Liver (tissue), 9 donors: ENCODE results near the gene SGPP1. TPM values are rescaled to one million over a fixed set of nuclear protein-coding genes. Genes with fewer than 3 reads are reported as not detected.

Experiments used
- DNase-seq: peaks from one replicate; pipeline ENCODE4 v3.0.0-alpha.2; 2017; ENCODE audit warnings: low spot score
- H3K27ac ChIP-seq, 2 donors: one replicate each; pipeline ENCODE4 v1.7.0; 2013; ENCODE audit warnings: inconsistent platforms in 2 of 2, low read length in 2 of 2, control low read depth in 1 of 2, low read depth in 1 of 2, mild to moderate bottlenecking in 1 of 2
- H3K27me3 ChIP-seq, 4 donors: one replicate each; pipeline versions ENCODE4 v1.6.1 to v1.7.0; 2013; ENCODE audit warnings: low read length in 3 of 4, inconsistent platforms in 1 of 4, mild to moderate bottlenecking in 1 of 4, moderate library complexity in 1 of 4; ENCODE audit not compliant: control insufficient read depth in 4 of 4, insufficient read depth in 4 of 4
- H3K36me3 ChIP-seq, 4 donors: one replicate each; pipeline versions ENCODE4 v1.6.1 to v1.7.0; 2013; ENCODE audit warnings: low read length in 3 of 4, mild to moderate bottlenecking in 3 of 4, low read depth in 1 of 4, moderate library complexity in 1 of 4; ENCODE audit not compliant: control insufficient read depth in 4 of 4, insufficient read depth in 3 of 4
- H3K4me1 ChIP-seq, 4 donors: one replicate each; pipeline versions ENCODE4 v1.6.1 to v1.7.0; 2013; ENCODE audit warnings: low read length in 3 of 4, mild to moderate bottlenecking in 3 of 4, moderate library complexity in 1 of 4; ENCODE audit not compliant: control insufficient read depth in 4 of 4, insufficient read depth in 4 of 4
- H3K4me3 ChIP-seq, 3 donors: one replicate each; pipeline versions ENCODE4 v1.6.1 to v1.7.0; 2013; ENCODE audit warnings: low read length in 3 of 3, control low read depth in 1 of 3, low read depth in 1 of 3, mild to moderate bottlenecking in 1 of 3
- H3K9ac ChIP-seq, 2 donors: one replicate each; pipeline ENCODE4 v1.7.0; 2013; ENCODE audit warnings: low read length in 2 of 2, mild to moderate bottlenecking in 2 of 2, moderate library complexity in 2 of 2, control low read depth in 1 of 2, low read depth in 1 of 2
- H3K9me3 ChIP-seq, 4 donors: one replicate each; pipeline versions ENCODE4 v1.6.1 to v1.7.0; 2013; ENCODE audit warnings: low read length in 3 of 4; ENCODE audit not compliant: control insufficient read depth in 4 of 4
- CTCF ChIP-seq: fragments of 150-350 bp; IDR thresholded peaks from 2 replicates; pipeline ENCODE4 v1.5.1; 2017; ENCODE audit warnings: improper control_type of control experiment, low read depth, low read length; ENCODE audit not compliant: missing input control
- EGR1 ChIP-seq, 2 donors: IDR thresholded peaks; 2 replicates each; pipeline ENCODE4 v1.6.1; 2016 to 2018; ENCODE audit warnings: antibody characterized with exemption in 2 of 2, low read depth in 2 of 2
- FOXA1 ChIP-seq: IDR thresholded peaks from 2 replicates; pipeline ENCODE4 v1.6.1; 2016; ENCODE audit warnings: antibody characterized with exemption
- FOXA2 ChIP-seq: IDR thresholded peaks from 2 replicates; pipeline ENCODE4 v1.6.1; 2016; ENCODE audit warnings: antibody characterized with exemption
- GABPA ChIP-seq, 2 donors: IDR thresholded peaks in 1 of 2; conservative IDR thresholded peaks in 1 of 2; 2 replicates each; pipeline ENCODE4 v1.6.1; 2016; ENCODE audit warnings: antibody characterized with exemption in 2 of 2, mild to moderate bottlenecking in 1 of 2, moderate library complexity in 1 of 2
- HNF4A ChIP-seq, 2 donors: conservative IDR thresholded peaks; 2 replicates each; pipeline ENCODE4 v1.6.1; 2016; ENCODE audit warnings: antibody characterized with exemption in 2 of 2, mild to moderate bottlenecking in 2 of 2
- JUND ChIP-seq, 2 donors: IDR thresholded peaks; 2 replicates each; pipeline ENCODE4 v1.6.1; 2016; ENCODE audit warnings: antibody characterized with exemption in 2 of 2
- RAD21 ChIP-seq, 2 donors: IDR thresholded peaks; 2 replicates each; pipeline ENCODE4 v1.6.1; 2016; ENCODE audit warnings: antibody characterized with exemption in 2 of 2, mild to moderate bottlenecking in 2 of 2
- REST ChIP-seq: IDR thresholded peaks from 2 replicates; pipeline ENCODE4 v1.6.1; 2016; ENCODE audit warnings: antibody characterized with exemption, mild to moderate bottlenecking
- RXRA ChIP-seq, 2 donors: IDR thresholded peaks; 2 replicates each; pipeline ENCODE4 v1.6.1; 2017 to 2018; ENCODE audit warnings: antibody characterized with exemption in 2 of 2, mild to moderate bottlenecking in 1 of 2
- SP1 ChIP-seq: IDR thresholded peaks from 2 replicates; pipeline ENCODE4 v1.6.1; 2018; ENCODE audit warnings: antibody characterized with exemption, mild to moderate bottlenecking
- TAF1 ChIP-seq: conservative IDR thresholded peaks from 2 replicates; pipeline ENCODE4 v1.6.1; 2016; ENCODE audit warnings: antibody characterized with exemption, mild to moderate bottlenecking
- YY1 ChIP-seq: IDR thresholded peaks from 2 replicates; pipeline ENCODE4 v1.6.1; 2016; ENCODE audit warnings: antibody characterized with exemption, mild to moderate bottlenecking
- WGBS: extraction: QIAGEN DNeasy Blood & Tissue Kit; methylation state at CpG from one replicate; pipeline ENCODE4 v1.1.7; 2013; 5-methylcytosine and 5-hydroxymethylcytosine counted together
- polyA plus RNA-seq, 2 donors: library from polyadenylated mRNA; stranded (reverse) in 1 of 2; unstranded in 1 of 2; fragments of 200-250 nt in 1 of 2; fragments of >200 nt in 1 of 2; fragmentation: Nextera tagmentation in 1 of 2; extraction: Ambion mirVana in 1 of 2; gene quantifications; one replicate each; pipeline versions ENCODE4 v1.2.1 to v1.2.3, GENCODE V29; 2013 to 2015
- total RNA-seq, 2 donors: library from RNA; depleted of rRNA; stranded (reverse); fragments of >200 nt; gene quantifications; one replicate each; pipeline ENCODE4 v1.2.3, GENCODE V29; 2014
- TF ChIP-seq, protein P1 (sequence below): IDR thresholded peaks from 2 replicates; pipeline ENCODE4 v1.6.1; 2016; ENCODE audit warnings: antibody characterized with exemption
- TF ChIP-seq, protein P2 (sequence below): IDR thresholded peaks from 2 replicates; pipeline ENCODE4 v1.6.1; 2016; ENCODE audit warnings: antibody characterized with exemption
- TF ChIP-seq, protein P3 (sequence below): IDR thresholded peaks from 2 replicates; pipeline ENCODE4 v1.6.1; 2016; ENCODE audit warnings: antibody characterized with exemption
- donor health status: healthy.
- donor health status: healthy.
- donor health status: healthy.
- donor health status: healthy.
- donor health status: healthy.

Gene SGPP1
- total and polyA plus RNA-seq, 4 donors, result 12.3 to 32.3 (median 15.6) TPM

DNA sequence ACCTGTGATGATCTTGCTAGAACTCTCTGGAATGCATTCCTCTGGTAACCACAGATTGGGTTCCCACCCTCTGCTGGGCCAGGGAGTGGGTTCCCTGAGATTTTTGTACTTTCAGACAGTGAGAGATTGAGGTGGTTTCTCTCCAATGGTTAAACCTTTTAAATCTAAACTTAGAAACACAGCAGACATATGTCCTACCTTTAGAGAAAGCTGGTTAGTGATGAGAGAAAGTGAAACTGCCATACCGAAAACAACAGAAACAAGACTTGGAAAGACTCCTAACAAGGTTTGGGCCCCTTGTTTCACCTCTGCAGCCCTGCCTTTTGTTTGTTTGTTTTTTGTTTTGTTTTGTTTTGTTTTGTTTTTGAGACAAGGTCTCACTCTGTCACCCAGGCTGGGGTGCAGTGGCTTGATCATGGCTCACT is 9.7 kb upstream of the SGPP1 start:
- H3K4me1 ChIP-seq, result peaks cover 0 to 1% (median 0%) of the 10 kb centered on the region in 4 donors
- no peaks in the 10 kb centered on the region for H3K36me3 ChIP-seq
- no peak overlapping the region for H3K9ac ChIP-seq
- TF ChIP-seq FOXA1 (no peak), GABPA (IDR thresholded peaks at IDR 0.05 in 1 of 2, conservative IDR thresholded peaks at IDR 0.05 in 1 of 2) (no peak), TAF1 (no peak), REST (no peak), RXRA (IDR thresholded peaks at IDR 0.05) (no peak), JUND (IDR thresholded peaks at IDR 0.05) (no peak), FOXA2 (no peak), CTCF (no peak), HNF4A (conservative IDR thresholded peaks at IDR 0.05) (no peak), RAD21 (IDR thresholded peaks at IDR 0.05) (no peak), YY1 (no peak), EGR1 (IDR thresholded peaks at IDR 0.05; ENCODE audit: low read depth in 2 of 2) (no peak)
- TF ChIP-seq, protein P1, sequence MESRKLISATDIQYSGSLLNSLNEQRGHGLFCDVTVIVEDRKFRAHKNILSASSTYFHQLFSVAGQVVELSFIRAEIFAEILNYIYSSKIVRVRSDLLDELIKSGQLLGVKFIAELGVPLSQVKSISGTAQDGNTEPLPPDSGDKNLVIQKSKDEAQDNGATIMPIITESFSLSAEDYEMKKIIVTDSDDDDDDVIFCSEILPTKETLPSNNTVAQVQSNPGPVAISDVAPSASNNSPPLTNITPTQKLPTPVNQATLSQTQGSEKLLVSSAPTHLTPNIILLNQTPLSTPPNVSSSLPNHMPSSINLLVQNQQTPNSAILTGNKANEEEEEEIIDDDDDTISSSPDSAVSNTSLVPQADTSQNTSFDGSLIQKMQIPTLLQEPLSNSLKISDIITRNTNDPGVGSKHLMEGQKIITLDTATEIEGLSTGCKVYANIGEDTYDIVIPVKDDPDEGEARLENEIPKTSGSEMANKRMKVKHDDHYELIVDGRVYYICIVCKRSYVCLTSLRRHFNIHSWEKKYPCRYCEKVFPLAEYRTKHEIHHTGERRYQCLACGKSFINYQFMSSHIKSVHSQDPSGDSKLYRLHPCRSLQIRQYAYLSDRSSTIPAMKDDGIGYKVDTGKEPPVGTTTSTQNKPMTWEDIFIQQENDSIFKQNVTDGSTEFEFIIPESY, result no peak
- TF ChIP-seq, protein P2, sequence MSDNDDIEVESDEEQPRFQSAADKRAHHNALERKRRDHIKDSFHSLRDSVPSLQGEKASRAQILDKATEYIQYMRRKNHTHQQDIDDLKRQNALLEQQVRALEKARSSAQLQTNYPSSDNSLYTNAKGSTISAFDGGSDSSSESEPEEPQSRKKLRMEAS, result no peak
- TF ChIP-seq, protein P3, sequence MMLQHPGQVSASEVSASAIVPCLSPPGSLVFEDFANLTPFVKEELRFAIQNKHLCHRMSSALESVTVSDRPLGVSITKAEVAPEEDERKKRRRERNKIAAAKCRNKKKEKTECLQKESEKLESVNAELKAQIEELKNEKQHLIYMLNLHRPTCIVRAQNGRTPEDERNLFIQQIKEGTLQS, result no peak
- H3K27ac ChIP-seq, result no peak overlapping the region
- 88% methylated on average over 1 of the region's 1 CpG for WGBS
- H3K9me3 ChIP-seq, result no peaks in the 10 kb centered on the region
- no peak overlapping the region for H3K4me3 ChIP-seq
- DNase-seq, result no peak
- H3K27me3 ChIP-seq, result no peaks in the 10 kb centered on the region

GRCh38 chr14:63735720-63736119 is 7.9 kb upstream of the SGPP1 start:
- Histone ChIP-seq H3K4me3 (no peak overlapping the region), H3K9ac (no peak overlapping the region), H3K9me3 (no peaks in the 10 kb centered on the region), H3K36me3 (no peaks in the 10 kb centered on the region), H3K27me3 (no peaks in the 10 kb centered on the region), H3K27ac (no peak overlapping the region), H3K4me1 (peaks cover 0 to 1% (median 0%) of the 10 kb centered on the region in 4 donors)
- DNase-seq, result no peak
- 49% methylated on average over 5 of the region's 5 CpGs for WGBS
- TF ChIP-seq EGR1 (IDR thresholded peaks at IDR 0.05; ENCODE audit: low read depth in 2 of 2) (no peak), HNF4A (conservative IDR thresholded peaks at IDR 0.05) (no peak), FOXA2 (no peak), YY1 (no peak), SP1 (no peak), GABPA (IDR thresholded peaks at IDR 0.05 in 1 of 2, conservative IDR thresholded peaks at IDR 0.05 in 1 of 2) (no peak), FOXA1 (no peak)
- TF ChIP-seq, protein P2, result no peak
